OCI-LY7 (cell line): ENCODE results near the gene ANKRD22.

Source experiments
- EZH2phosphoT487 ChIP-seq: fragments of 200-600 bp; sonication (generic); IDR thresholded peaks from 2 replicates; pipeline ENCODE4 v1.6.1; 2018; ENCODE audit warnings: low read depth, borderline replicate concordance, mild to moderate bottlenecking, mixed run types, antibody characterized with exemption, low read length, moderate library complexity, mixed read lengths
- TF ChIP-seq, protein P1 (sequence below): fragments of 200-600 bp; sonication (generic); conservative IDR thresholded peaks from 2 replicates; pipeline ENCODE4 v1.5.1; 2014; ENCODE audit warnings: mild to moderate bottlenecking, antibody characterized with exemption, low read length, moderate library complexity, mixed read lengths

- TF ChIP-seq, protein P1, sequence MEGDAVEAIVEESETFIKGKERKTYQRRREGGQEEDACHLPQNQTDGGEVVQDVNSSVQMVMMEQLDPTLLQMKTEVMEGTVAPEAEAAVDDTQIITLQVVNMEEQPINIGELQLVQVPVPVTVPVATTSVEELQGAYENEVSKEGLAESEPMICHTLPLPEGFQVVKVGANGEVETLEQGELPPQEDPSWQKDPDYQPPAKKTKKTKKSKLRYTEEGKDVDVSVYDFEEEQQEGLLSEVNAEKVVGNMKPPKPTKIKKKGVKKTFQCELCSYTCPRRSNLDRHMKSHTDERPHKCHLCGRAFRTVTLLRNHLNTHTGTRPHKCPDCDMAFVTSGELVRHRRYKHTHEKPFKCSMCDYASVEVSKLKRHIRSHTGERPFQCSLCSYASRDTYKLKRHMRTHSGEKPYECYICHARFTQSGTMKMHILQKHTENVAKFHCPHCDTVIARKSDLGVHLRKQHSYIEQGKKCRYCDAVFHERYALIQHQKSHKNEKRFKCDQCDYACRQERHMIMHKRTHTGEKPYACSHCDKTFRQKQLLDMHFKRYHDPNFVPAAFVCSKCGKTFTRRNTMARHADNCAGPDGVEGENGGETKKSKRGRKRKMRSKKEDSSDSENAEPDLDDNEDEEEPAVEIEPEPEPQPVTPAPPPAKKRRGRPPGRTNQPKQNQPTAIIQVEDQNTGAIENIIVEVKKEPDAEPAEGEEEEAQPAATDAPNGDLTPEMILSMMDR: no peak
- TF ChIP-seq EZH2phosphoT487: no peak
These were observed 20.9 kb downstream of the ANKRD22 start for GRCh38 chr10:88830643-88831268.
